HG02938 (cell line): ENCODE measurements around the gene WTAP.
A peak's percentile ranks its signal among the peaks of the same experiment; 100 is the strongest.
"Not testable (repeated sequence)": the region's sequence is repeated elsewhere in the genome, so short reads cannot be mapped to it uniquely, and the experiment has no call there.

Experiments
- ATAC-seq: cut with Tn5 transposase; IDR thresholded peaks from one replicate; pipeline ENCODE4 v1.9.1; 2021; ENCODE audit warnings: mild to moderate bottlenecking, moderate library complexity; ENCODE audit not compliant: unreplicated experiment

The WTAP gene

DNA sequence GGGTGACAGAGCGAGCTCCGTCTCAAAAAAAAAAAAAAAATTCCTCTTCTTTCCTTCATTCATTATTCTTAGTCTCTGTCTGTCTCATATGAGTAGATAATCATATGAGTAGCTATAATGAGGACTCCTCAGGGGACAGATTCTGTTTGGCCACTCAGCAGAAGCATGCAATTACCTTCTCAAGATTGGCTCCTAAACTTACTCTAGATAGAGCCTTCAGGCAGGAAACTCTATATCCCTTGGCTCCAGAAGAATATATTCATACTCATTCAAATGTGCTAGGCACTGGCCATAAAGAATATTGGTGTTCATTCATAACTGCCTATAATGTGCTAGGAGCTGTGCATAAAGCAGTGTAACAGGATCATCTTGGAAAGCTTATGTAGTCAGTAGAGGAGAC lies 32.3 kb downstream of the WTAP start:
- ATAC-seq, result no peak

DNA sequence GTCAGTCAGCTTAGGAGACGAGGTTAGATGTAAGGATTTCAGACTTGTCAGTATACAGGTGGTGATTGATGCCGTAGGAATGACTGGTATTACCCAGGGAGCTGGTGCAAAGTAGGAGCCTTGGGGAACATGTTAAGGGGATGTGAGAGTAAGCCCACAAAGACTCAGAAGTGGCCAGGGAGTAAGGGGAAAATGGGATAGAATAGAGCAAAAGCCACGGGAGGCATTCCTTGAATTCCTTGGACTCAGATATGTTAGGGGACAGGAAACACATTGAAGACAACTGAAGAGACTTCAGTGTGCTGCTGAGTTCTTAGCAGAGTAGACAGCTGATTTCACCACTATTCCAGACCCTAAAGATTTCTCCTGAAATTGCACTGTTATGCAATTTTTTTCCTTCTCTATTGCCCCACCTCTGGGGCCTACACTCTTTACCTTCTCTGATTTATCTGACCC lies 33.3 kb downstream of the WTAP start:
- ATAC-seq, result no peak

DNA sequence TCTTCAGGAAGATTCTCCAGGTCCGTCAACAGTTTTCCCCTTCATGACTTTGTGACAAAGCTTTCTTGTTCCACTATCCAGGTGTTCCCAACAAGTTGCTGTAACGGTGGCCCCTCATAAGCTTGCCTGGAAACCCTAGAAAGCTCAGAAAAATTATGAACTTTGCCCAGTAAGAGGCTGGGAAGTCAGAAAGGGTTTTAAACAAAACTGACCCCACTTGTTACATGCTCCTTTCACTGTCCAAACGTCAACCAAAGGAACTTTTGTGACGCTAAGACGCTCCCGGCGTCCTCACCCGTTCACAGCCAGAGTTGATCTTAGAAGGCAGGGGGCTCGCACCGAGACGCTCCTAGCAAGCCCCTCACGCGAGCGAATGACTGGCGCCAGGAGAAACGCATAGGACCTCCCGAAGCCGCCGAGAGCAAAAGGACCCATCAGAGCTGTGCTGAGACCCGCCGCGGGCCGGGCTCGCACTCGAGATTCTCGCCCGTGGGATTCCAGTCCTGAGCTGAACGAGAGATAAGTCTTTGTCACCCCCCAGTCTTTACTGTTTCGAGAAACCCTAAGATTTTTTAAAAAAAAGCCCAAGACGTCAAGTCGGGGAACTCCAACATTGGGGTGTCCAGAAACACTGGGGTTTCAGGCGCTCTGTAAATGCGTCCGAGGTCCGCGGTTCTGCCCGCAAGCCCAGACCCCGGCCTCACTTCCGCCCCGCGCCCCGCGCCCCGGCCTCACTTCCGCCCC lies 34.0 kb downstream of the WTAP start:
- ATAC-seq, result peak; percentile 1

DNA sequence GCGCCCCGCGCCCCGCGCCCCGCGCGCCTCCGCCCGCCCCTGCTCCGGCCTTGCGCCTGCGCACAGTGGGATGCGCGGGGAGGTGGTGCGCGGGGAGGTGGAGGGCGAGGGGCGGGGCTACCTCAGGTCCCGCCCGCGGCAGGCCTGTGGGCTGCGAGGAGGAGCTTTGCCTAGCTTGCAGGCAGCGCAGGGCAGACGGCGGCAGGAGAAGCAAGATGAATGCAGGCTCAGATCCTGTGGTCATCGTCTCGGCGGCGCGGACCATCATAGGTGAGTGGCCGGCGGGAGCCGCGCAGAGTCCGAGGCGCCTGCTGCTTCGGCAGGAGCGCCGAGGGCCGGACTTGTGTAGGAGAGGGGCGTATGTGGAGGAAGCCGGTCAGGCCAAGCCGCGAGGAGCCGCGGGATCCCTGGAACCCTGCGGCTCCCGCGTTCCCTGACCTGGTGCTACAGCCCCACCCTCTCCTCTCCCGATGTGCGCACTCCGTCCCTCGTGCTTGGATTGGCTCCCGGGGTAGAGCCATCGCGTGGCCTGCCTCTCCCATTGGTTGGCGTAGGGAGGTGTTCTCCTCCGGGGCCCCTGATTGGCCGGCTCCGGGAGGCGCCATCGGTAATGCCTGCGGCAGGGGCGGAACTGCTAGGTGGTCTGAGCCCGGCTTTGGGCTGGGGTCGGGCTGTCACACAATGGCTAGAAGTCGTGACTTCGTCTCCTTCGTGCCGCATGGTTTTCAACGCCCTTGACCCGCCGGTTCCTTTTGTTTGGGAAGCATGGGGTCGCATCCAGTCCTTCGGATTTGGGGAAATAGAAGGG lies 34.8 kb downstream of the WTAP start, which contains the start of gene ACAT2:
Gene ACAT2 (plus strand): TSS at position 173 of the 808 bp plus-strand sequence. CDS start 43 bp downstream, at position 216.
- ATAC-seq, result peak; percentile 97

DNA sequence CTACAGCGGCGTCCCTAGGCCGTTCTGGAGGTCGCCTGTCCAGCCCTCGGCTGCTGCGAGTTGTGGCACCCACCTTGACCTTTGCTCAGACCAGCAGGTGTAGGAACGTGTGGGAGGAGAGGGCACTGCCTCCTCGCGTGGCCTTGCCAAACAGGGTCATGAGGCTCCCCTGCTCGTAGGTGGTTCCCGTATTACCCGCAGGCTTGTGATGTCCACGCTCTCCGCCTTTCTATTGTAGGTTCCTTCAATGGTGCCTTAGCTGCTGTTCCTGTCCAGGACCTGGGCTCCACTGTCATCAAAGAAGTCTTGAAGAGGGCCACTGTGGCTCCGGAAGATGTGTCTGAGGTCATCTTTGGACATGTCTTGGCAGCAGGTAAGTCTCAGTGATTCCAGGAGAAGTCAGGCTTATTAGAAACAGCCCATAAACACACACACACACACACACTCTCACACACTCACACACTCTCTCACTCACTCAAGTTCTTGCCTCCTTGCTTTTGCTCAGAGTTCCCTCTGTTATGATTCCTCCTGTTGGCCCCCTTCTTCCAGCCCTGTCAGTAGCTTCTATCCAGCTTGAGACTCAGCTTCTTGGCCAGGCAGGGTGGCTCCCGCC lies 35.5 kb downstream of the WTAP start:
- ATAC-seq, result peak; percentile 0

DNA sequence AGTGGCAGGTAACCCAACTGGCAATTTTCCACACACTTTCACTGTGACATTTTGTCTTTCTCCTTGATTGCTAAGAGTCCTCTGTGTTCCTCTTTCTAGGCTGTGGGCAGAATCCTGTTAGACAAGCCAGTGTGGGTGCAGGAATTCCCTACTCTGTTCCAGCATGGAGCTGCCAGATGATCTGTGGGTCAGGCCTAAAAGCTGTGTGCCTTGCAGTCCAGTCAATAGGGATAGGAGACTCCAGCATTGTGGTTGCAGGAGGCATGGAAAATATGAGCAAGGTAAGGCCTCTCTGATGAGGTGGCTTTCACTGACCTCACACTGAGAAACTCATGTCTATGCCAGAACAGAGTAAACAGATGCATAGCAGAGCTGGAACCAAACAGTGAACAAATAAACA lies 39.6 kb downstream of the WTAP start:
- ATAC-seq, result no peak

DNA sequence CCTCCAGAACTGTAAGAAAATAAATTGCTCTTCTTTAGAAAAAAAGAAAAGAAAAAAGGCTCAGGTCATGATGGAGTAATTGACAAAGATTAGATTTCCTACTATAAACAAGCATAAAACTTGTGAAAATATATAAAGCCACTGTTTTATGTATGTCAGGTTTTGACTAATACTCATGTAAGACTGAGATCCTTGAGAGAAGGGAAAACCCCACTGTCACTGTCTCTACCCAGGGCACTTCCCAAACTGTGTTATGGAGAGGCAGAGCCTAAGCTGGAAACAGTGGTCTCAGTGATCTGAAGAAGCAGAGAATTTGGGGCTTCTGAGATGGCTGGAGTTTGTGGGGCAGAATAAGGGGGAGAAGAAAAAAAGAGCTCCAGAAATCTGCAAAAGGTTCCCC lies 42.2 kb downstream of the WTAP start:
- ATAC-seq, result no peak

DNA sequence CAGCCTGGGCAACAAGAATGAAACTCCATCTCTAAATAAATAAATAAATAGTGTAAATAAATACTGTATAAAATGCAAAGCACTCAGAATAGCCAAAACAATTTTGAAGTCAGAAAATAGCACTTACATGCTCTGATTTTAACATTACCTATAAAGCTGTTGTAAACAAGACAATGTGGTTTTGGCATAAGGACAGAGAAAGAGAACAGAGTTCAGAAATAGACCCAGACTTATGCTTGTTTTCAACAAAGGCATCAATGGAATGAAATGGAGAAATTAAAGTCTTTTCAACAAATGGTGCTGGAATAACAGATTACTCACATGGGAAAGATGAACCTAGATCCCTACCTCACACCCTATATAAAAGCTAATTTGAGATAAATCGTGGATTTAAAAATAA lies 44.9 kb downstream of the WTAP start:
- no peak for ATAC-seq

DNA sequence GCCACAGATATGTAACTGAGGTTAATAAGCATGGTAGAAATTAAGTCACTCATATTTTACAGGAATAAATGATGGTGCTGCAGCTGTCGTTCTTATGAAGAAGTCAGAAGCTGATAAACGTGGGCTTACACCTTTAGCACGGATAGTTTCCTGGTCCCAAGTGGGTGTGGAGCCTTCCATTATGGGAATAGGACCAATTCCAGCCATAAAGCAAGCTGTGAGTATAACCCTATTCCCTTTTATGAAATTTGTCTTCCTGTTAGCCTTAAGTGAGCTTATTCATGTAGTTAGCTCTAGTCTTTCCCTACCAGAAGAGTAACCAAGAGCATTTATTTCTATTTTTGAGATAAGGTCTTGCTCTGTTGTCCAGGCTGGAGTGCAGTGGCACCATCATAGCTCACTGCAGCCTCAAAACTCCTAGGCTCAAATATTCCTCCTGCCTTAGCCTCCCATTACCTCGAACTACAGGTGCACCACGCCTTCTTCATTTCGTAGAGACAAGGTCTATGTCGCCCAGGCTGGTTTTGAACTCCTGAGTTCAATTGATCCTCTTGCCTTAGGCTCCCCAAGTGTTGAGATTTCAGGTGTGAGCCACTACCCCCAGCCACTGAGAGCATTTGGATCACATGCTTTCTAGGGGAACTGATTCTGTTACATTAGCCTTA lies 50.1 kb downstream of the WTAP start:
- ATAC-seq, result no peak

DNA sequence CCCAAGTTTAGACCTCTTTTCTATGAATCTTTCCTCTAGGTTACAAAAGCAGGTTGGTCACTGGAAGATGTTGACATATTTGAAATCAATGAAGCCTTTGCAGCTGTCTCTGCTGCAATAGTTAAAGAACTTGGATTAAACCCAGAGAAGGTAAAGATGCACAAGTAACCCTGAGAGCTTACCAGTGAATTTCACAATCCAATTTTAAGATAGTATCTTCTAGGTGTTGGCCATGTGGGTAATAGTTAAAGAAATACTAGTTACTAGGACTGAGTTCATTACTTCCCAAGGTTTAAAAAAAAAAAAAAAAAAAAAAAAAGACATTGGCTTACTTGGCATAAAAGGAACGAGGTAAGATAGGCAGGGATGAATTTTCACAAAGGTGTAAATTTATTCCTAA lies 50.8 kb downstream of the WTAP start:
- no peak for ATAC-seq

DNA sequence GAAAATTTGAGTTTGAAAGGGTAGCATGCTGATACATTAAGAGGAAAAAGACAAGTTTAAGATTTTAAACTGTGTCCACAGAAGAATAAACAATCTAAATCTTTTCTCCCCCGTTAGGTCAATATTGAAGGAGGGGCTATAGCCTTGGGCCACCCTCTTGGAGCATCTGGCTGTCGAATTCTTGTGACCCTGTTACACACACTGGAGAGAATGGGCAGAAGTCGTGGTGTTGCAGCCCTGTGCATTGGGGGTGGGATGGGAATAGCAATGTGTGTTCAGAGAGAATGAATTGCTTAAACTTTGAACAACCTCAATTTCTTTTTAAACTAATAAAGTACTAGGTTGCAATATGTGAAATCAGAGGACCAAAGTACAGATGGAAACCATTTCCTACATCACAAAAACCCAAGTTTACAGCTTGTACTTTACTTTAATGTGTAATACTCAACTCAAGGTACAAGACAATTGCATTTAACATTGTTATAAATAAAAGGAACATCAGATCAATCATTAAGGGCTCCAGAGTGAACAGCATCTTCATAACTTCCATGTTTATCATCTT lies 51.3 kb downstream of the WTAP start:
- ATAC-seq, result no peak

DNA sequence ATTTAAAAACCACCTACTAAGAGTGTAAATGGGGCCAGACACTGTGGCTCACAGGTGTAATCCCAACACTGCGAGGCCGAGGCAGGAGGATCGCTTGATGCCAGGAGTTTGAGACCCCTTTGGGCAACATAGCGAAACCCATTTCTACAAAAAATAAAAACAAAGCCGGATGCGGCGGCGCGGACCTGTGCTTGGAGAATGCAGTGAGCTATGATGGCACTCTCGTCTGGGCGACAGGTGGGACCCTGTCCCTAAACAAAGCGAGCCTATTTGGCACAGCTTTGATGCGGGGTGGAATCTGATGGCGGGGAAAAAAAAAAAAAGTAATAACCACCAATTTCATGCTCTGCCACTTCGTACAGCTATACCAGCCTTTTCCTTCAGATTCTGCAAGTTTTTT lies 61.0 kb downstream of the WTAP start:
- ATAC-seq, result no peak

DNA sequence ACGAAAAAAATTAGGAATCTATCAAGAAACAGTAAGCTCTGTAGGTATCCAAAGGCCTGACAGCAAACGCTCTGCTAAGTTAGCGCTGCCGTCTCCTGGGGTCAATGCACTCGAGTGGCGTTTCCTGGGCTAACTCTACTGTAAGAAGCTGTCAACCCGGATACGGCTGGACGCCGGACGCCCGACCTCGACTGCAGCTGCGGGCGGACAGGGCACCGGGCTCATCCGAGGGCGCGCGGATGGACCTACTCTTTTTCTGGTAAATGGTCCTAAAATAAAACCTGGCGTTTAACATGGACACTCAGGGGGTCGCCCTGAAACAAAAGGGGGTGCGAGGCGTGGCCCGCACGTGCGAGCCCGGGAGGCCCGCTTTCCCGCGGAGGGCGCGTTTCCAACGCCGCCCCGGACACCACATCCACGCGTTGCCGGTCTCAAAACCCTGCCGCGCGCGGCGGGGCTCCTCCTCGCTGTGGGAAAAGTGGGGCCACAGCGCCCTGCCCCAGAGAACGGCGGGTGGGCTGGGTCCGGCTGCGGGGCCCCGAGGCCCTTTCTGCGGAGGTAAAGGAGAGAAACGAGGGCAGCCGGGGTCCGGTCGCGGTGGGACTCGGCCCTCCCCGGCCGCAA lies 61.6 kb downstream of the WTAP start:
- ATAC-seq, result no peak

DNA sequence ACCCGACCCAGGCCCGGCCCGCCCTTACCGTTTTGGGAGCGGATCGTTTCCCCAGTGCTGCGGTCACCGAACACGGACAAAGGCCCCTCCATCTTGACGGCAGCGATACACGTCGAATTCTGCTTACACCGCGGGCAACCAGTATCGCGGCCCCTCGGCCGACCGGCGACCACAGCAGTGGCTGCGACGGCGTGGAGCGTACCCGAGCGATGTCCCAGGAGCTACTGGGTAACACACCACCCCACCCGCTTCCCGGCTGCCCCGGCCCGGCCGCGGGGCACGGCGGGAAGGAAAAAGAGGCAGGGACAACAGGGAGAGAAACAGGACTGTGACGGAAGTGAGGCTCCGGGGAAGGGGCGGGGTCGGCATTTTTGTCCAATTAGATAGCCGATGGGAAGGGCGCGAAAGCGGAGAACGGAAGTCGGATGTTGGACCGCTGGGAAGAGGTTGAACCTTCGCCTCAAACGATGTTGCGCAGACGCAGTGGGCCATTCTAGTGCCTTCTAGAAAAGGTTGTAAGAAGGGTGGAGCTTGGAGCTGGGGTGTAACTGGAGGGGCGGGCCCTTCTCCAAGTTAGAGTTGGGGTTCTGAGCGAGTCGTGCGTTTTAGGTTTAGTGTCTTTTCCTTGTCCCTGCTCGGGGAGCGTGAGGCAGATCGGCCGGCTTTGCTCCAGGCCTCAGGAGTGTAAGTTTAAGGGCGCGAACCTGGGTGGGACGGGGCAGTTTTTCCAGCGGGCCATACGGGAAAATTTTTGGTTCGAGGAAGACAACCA lies 62.3 kb downstream of the WTAP start, which contains the start of gene TCP1:
Gene TCP1 (minus strand): TSS at position 226 of the 772 bp plus-strand sequence. CDS start 134 bp downstream, at position 92.
- peak; percentile 67 for ATAC-seq

DNA sequence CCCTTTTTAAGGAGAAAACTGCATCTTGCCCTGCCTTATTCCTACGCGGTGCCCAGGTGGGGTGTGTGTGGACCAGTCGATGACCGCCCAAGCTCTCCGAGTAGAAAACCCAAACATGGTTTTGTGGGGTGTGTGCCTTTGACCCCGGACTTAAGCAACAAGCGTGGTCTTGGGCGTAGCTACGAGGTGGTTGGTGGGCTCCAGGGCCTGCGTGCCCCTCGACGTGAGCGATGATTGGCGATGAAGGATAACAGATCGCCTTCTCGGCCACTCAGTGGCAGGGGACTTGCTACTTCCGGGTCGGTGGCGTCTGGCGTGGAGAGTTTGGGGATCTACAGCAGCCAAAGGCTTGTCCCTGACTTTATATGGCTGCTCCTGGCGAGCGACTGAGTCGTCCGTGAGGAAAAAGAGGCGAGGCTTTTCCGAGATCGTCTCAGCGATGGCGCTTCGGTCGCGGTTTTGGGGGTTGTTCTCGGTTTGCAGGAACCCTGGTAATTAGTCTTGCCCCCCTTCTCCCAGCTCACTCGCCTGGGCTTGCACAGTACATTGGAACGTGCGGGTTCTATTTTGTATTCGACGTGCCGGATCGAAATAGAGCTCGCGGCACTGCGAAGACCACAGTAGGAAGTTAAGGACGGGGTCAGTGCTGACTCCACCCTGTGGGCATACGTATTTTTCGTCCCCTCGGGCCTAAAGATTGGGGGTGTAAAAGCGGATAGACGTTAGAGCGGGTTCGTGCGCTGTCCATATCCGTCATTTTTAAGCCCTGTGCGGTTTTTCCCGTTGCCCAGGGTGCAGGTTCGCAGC lies 63.0 kb downstream of the WTAP start, which contains the start of gene MRPL18:
Gene MRPL18 (plus strand): TSS at position 319 of the 807 bp plus-strand sequence. CDS start 121 bp downstream, at position 440.
- peak; percentile 86 for ATAC-seq

DNA sequence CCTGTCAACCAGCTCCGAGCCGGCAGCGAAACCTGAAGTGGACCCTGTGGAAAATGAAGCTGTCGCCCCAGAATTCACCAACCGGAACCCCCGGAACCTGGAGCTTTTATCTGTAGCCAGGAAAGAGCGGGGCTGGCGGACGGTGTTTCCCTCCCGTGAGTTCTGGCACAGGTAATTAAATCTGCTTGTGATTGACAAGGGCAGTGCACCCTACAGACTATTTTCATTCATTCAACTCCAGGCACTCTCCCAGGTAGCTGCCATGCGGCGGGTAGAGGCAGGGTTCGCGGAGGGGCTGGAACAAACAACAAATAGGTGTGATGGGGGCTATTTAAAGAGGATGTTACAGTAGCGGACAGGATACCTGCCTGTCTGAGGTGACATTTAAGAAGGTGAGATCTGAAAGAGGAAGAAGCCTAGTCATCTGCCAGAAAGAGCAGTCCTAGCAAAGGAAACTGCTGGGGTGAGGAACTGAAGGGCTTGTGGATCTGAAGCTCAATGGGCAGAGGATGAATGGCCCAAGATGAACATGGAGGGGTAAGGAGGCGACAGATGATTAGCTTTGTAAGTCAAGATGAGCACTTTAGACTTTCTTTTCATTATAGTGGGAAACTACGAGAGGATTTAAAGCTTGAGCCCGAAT lies 63.8 kb downstream of the WTAP start:
- no peak for ATAC-seq

DNA sequence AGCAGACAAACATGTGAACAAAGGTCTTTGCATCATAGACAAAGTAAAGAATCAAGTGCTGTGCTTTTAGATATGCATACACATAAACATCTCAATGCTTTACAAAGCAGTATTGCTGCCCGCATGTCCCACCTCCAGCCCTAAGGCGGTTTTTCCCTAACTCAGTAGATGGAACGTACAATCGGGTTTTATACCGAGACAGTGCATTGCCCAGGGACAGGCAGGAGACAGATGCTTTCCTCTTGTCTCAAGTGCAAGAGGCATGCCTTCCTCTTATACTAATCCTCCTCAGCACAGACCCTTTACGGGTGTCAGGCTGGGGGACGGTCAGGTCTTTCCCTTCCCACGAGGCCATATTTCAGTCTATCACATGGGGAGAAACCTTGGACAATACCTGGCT lies 67.7 kb downstream of the WTAP start:
- ATAC-seq, result not testable (repeated sequence)

DNA sequence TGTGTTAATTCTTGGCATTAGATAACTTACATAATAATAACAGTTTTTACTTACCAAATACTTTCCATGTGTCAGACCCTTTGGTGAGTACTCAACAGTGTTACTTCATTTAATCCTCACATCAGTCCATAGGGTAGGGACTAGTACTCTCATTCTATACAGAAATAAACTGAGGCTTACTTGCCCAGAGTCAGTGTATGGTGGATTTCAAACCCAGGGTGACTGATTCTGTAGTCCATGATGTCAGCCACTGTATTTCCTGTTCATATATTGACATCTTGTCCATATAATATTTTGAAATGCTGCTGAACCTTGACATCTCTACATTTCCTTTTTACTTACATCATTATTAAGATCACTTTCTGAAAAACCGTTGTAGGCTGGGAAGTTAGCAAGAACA lies 70.2 kb downstream of the WTAP start:
- no peak for ATAC-seq
